SH-SY5Y (cell line): ENCODE data around the gene GAB1.

ENCODE experiments used
- GATA2 ChIP-seq: IDR thresholded peaks from 2 replicates; pipeline ENCODE4 v1.6.1; 2011; ENCODE audit warnings: mild to moderate bottlenecking, low read depth, low read length
- GATA3 ChIP-seq: IDR thresholded peaks from 2 replicates; pipeline ENCODE4 v1.6.1; 2011; ENCODE audit warnings: low read depth, mild to moderate bottlenecking, low read length, moderate library complexity

GRCh38 chr4:143405075-143405730 lies 68.5 kb downstream of the GAB1 start:
- TF ChIP-seq GATA2 (no peak), GATA3 (no peak)
